ENCODE data around the gene MYOT. TPM values are rescaled to one million over a fixed set of nuclear protein-coding genes. Genes with fewer than 3 reads are reported as not detected.

MYOT gene
- total RNA-seq, 1 donor from 2014 or later: not detected

GRCh38 chr5:137828180-137828579 is 39.5 kb upstream of the MYOT start:
- no peak for TF ChIP-seq CTCF (IDR thresholded peaks at IDR 0.05; ENCODE audit: insufficient read depth, low read depth, low read length)
- TF ChIP-seq EZH2 (IDR thresholded peaks at IDR 0.05; ENCODE audit: insufficient read depth, low read length): no peak
- Histone ChIP-seq H3K79me2 (ENCODE audit: insufficient read depth, low read length) (no peaks in the 10 kb centered on the region), H2AFZ (ENCODE audit: low read depth, low read length) (no peak overlapping the region), H4K20me1 (ENCODE audit: insufficient read depth, low read length) (no peaks in the 10 kb centered on the region), H3K27ac (ENCODE audit: low read depth, low read length) (no peak overlapping the region), H3K4me2 (ENCODE audit: low read length) (no peak overlapping the region), H3K27me3 (ENCODE audit: insufficient read depth, low read length) (no peaks in the 10 kb centered on the region), H3K9ac (ENCODE audit: low read length) (no peak overlapping the region), H3K9me3 (ENCODE audit: insufficient read depth, low read depth, low read length) (no peaks in the 10 kb centered on the region), H3K4me3 (ENCODE audit: insufficient read depth, low read depth, low read length) (no peak overlapping the region), H3K4me1 (ENCODE audit: insufficient read depth, low read length) (peaks cover under 1% of the 10 kb centered on the region), H3K36me3 (ENCODE audit: insufficient read depth, low read length) (no peaks in the 10 kb centered on the region)
- H3K4me3 Mint-ChIP-seq (ENCODE audit: unreplicated experiment): no peak overlapping the region
- H3K27ac Mint-ChIP-seq (ENCODE audit: unreplicated experiment): no peak overlapping the region
- H3K27me3 Mint-ChIP-seq (ENCODE audit: low read depth, unreplicated experiment): no peaks in the 10 kb centered on the region
- FAIRE-seq (no peak), DNase-seq (ENCODE audit: low read depth) (no peak)
- peaks cover 4% of the 10 kb centered on the region for H3K4me1 Mint-ChIP-seq (ENCODE audit: low read depth, unreplicated experiment)
- no peaks in the 10 kb centered on the region for H3K36me3 Mint-ChIP-seq (ENCODE audit: low read depth, unreplicated experiment)
- H3K9me3 Mint-ChIP-seq (ENCODE audit: unreplicated experiment): no peaks in the 10 kb centered on the region

- FAIRE-seq: no peak
- no peak overlapping the region for H3K9ac ChIP-seq (ENCODE audit: low read length)
These were observed 39.0 kb upstream of the MYOT start for GRCh38 chr5:137828664-137829063.

More at GRCh38 chr5:137828664-137829063, 39.0 kb upstream of the MYOT start:
- no peak overlapping the region for H3K4me2 ChIP-seq (ENCODE audit: low read length)
- Mint-ChIP-seq H3K4me3 (ENCODE audit: unreplicated experiment) (no peak overlapping the region), H3K4me1 (ENCODE audit: low read depth, unreplicated experiment) (peaks cover 6% of the 10 kb centered on the region), H3K36me3 (ENCODE audit: low read depth, unreplicated experiment) (no peaks in the 10 kb centered on the region), H3K27ac (ENCODE audit: unreplicated experiment) (no peak overlapping the region), H3K27me3 (ENCODE audit: low read depth, unreplicated experiment) (no peaks in the 10 kb centered on the region), H3K9me3 (ENCODE audit: unreplicated experiment) (no peaks in the 10 kb centered on the region)
- peaks cover 6% of the 10 kb centered on the region for H3K4me1 ChIP-seq (ENCODE audit: insufficient read depth, low read length)
- no peak overlapping the region for H3K27ac ChIP-seq (ENCODE audit: low read depth, low read length)
- no peak for TF ChIP-seq CTCF (IDR thresholded peaks at IDR 0.05; ENCODE audit: insufficient read depth, low read depth, low read length)
- no peak for TF ChIP-seq EZH2 (IDR thresholded peaks at IDR 0.05; ENCODE audit: insufficient read depth, low read length)
- H3K27me3 ChIP-seq (ENCODE audit: insufficient read depth, low read length): no peaks in the 10 kb centered on the region
- no peaks in the 10 kb centered on the region for H3K79me2 ChIP-seq (ENCODE audit: insufficient read depth, low read length)
- H4K20me1 ChIP-seq (ENCODE audit: insufficient read depth, low read length): no peaks in the 10 kb centered on the region
- no peak for DNase-seq (ENCODE audit: low read depth)
- H3K9me3 ChIP-seq (ENCODE audit: insufficient read depth, low read depth, low read length): no peaks in the 10 kb centered on the region
- no peaks in the 10 kb centered on the region for H3K36me3 ChIP-seq (ENCODE audit: insufficient read depth, low read length)
- no peak overlapping the region for H2AFZ ChIP-seq (ENCODE audit: low read depth, low read length)
- H3K4me3 ChIP-seq (ENCODE audit: insufficient read depth, low read depth, low read length): no peak overlapping the region
